Stimulated activated CD8-positive, alpha-beta memory T cell treated with anti-CD3 and anti-CD28 coated beads, Interleukin-15, amount 100 ng/mL, for 48 hours (primary cell): ENCODE measurements around the gene ABLIM2.

ENCODE experiments used
- DNase-seq, 2 donors: peaks; one replicate each; pipeline ENCODE4 v3.0.0-alpha.2; 2020; ENCODE audit warnings: low read depth in 2 of 2

ABLIM2 gene

GRCh38 chr4:8070736-8071718 is 87.6 kb downstream of the ABLIM2 start:
- DNase-seq: no peak

GRCh38 chr4:8069102-8069752 is 89.4 kb downstream of the ABLIM2 start:
- no peak for DNase-seq

- no peak for DNase-seq
Measured at GRCh38 chr4:8067945-8068896, 90.4 kb downstream of the ABLIM2 start.

- no peak for DNase-seq
Measured at GRCh38 chr4:8067274-8067936, 91.2 kb downstream of the ABLIM2 start.

GRCh38 chr4:8066336-8066931 is 92.2 kb downstream of the ABLIM2 start:
- DNase-seq: no peak

GRCh38 chr4:8063974-8064563 is 94.5 kb downstream of the ABLIM2 start:
- DNase-seq: no peak

- DNase-seq: no peak
Measured at GRCh38 chr4:8061573-8061972, 97.0 kb downstream of the ABLIM2 start.

- DNase-seq: no peak
Measured at GRCh38 chr4:8061145-8061544, 97.5 kb downstream of the ABLIM2 start.

- no peak for DNase-seq
Measured at GRCh38 chr4:8060632-8061031, 98.0 kb downstream of the ABLIM2 start.

- DNase-seq: no peak
Measured at GRCh38 chr4:8058031-8058479, 100.6 kb downstream of the ABLIM2 start.

- no peak for DNase-seq
Measured at GRCh38 chr4:8055206-8055605, 103.4 kb downstream of the ABLIM2 start.

- no peak for DNase-seq
Measured at GRCh38 chr4:8053688-8054449, 104.7 kb downstream of the ABLIM2 start.

- DNase-seq: no peak
Measured at GRCh38 chr4:8052160-8052691, 106.4 kb downstream of the ABLIM2 start.

- DNase-seq: no peak
Measured at GRCh38 chr4:8051644-8052043, 107.0 kb downstream of the ABLIM2 start.

GRCh38 chr4:8050555-8051206 is 107.9 kb downstream of the ABLIM2 start:
- no peak for DNase-seq

GRCh38 chr4:8050180-8050554 is 108.4 kb downstream of the ABLIM2 start:
- no peak for DNase-seq

GRCh38 chr4:8048856-8049676 is 109.5 kb downstream of the ABLIM2 start:
- no peak for DNase-seq
